Measurements from ENCODE around the gene KANTR.
A peak's percentile ranks its signal among the peaks of the same experiment; 100 is the strongest.

KANTR gene

GRCh38 chrX:53072418-53073114 is 21.4 kb upstream of the KANTR start:
- no peak for TF ChIP-seq JUND (IDR thresholded peaks at IDR 0.05; ENCODE audit: low read depth)
- in situ Hi-C loops (cut with HindIII; ENCODE audit: low pct_unique_long_range_greater_than_20kb, low sequenced_read_pairs), result no loop called here
- peak in 1 of 2 experiments; percentile 13 for DNase-seq (ENCODE audit: low read depth in 1 of 2, low spot score in 1 of 2)

- peak in 1 of 2 experiments; percentile 47 for DNase-seq (ENCODE audit: low read depth in 1 of 2, low spot score in 1 of 2)
- in situ Hi-C loops (cut with HindIII; ENCODE audit: low pct_unique_long_range_greater_than_20kb, low sequenced_read_pairs), result no loop called here
- no peak for TF ChIP-seq JUND (IDR thresholded peaks at IDR 0.05; ENCODE audit: low read depth)
These were observed 20.8 kb upstream of the KANTR start for GRCh38 chrX:53073115-53073586.

GRCh38 chrX:53075011-53075410 is 18.9 kb upstream of the KANTR start:
- no peak for TF ChIP-seq JUND (IDR thresholded peaks at IDR 0.05; ENCODE audit: low read depth)
- in situ Hi-C loops (cut with HindIII; ENCODE audit: low pct_unique_long_range_greater_than_20kb, low sequenced_read_pairs), result no loop called here
- DNase-seq (ENCODE audit: low read depth in 1 of 2, low spot score in 1 of 2), result no peak

GRCh38 chrX:53076671-53077070 is 17.3 kb upstream of the KANTR start:
- no peak for DNase-seq (ENCODE audit: low read depth in 1 of 2, low spot score in 1 of 2)
- in situ Hi-C loops (cut with HindIII; ENCODE audit: low pct_unique_long_range_greater_than_20kb, low sequenced_read_pairs), result no loop called here
- TF ChIP-seq JUND (IDR thresholded peaks at IDR 0.05; ENCODE audit: low read depth), result no peak

GRCh38 chrX:53077207-53078197 is 16.4 kb upstream of the KANTR start:
- TF ChIP-seq JUND (IDR thresholded peaks at IDR 0.05; ENCODE audit: low read depth), result no peak
- DNase-seq (ENCODE audit: low read depth in 1 of 2, low spot score in 1 of 2), result no peak
- in situ Hi-C loops (cut with HindIII; ENCODE audit: low pct_unique_long_range_greater_than_20kb, low sequenced_read_pairs), result no loop called here

GRCh38 chrX:53078943-53079342 is 15.0 kb upstream of the KANTR start:
- in situ Hi-C loops (cut with HindIII; ENCODE audit: low pct_unique_long_range_greater_than_20kb, low sequenced_read_pairs), result no loop called here
- DNase-seq (ENCODE audit: low read depth in 1 of 2, low spot score in 1 of 2), result no peak
- no peak for TF ChIP-seq JUND (IDR thresholded peaks at IDR 0.05; ENCODE audit: low read depth)

- TF ChIP-seq JUND (IDR thresholded peaks at IDR 0.05; ENCODE audit: low read depth), result no peak
- DNase-seq (ENCODE audit: low read depth in 1 of 2, low spot score in 1 of 2), result no peak
- in situ Hi-C loops (cut with HindIII; ENCODE audit: low pct_unique_long_range_greater_than_20kb, low sequenced_read_pairs), result no loop called here
These were observed 13.0 kb upstream of the KANTR start for GRCh38 chrX:53080628-53081580.

- DNase-seq (ENCODE audit: low read depth in 1 of 2, low spot score in 1 of 2), result peak; percentile 94 to 97
- in situ Hi-C loops (cut with HindIII; ENCODE audit: low pct_unique_long_range_greater_than_20kb, low sequenced_read_pairs), result no loop called here
- TF ChIP-seq JUND (IDR thresholded peaks at IDR 0.05; ENCODE audit: low read depth), result no peak
These were observed 11.8 kb upstream of the KANTR start, which contains the start of gene TSPYL2 for GRCh38 chrX:53081925-53082772. Gene TSPYL2, plus strand, starts transcription at chrX:53082367. Its CDS starts 132 bp downstream, at chrX:53082499.

GRCh38 chrX:53082773-53083616 is 10.9 kb upstream of the KANTR start:
- in situ Hi-C loops (cut with HindIII; ENCODE audit: low pct_unique_long_range_greater_than_20kb, low sequenced_read_pairs), result no loop called here

GRCh38 chrX:53084043-53084570 is 9.8 kb upstream of the KANTR start:
- in situ Hi-C loops (cut with HindIII; ENCODE audit: low pct_unique_long_range_greater_than_20kb, low sequenced_read_pairs), result no loop called here
- no peak for DNase-seq (ENCODE audit: low read depth in 1 of 2, low spot score in 1 of 2)
- no peak for TF ChIP-seq JUND (IDR thresholded peaks at IDR 0.05; ENCODE audit: low read depth)

More at GRCh38 chrX:53082773-53083616, 10.9 kb upstream of the KANTR start:
- TF ChIP-seq JUND (IDR thresholded peaks at IDR 0.05; ENCODE audit: low read depth), result no peak
- no peak for DNase-seq (ENCODE audit: low read depth in 1 of 2, low spot score in 1 of 2)

Measured in T47D (cell line).